ENCODE data around the gene ELF3. TPM values are rescaled to one million over a fixed set of nuclear protein-coding genes. Genes with fewer than 3 reads are reported as not detected.

Gene ELF3
- total and polyA plus RNA-seq, 2 of the 13 experiments (the other 11 are each of a cell fraction or from before 2014, with no cell fraction given) = 11.5 to 55.1 TPM

- TF ChIP-seq THAP11 (CRISPR knock-in tag; IDR thresholded peaks at IDR 0.05) (no peak), TAF15 (IDR thresholded peaks at IDR 0.05; ENCODE audit: low read depth, low read length, poor library complexity, severe bottlenecking) (no peak), BATF2 (CRISPR knock-in tag; IDR thresholded peaks at IDR 0.05) (no peak), GPBP1L1 (CRISPR knock-in tag; IDR thresholded peaks at IDR 0.05) (no peak), ZNF33B (CRISPR knock-in tag; IDR thresholded peaks at IDR 0.05) (no peak), KLF13 (CRISPR knock-in tag; IDR thresholded peaks at IDR 0.05) (no peak), WIZ (CRISPR knock-in tag; IDR thresholded peaks at IDR 0.05) (no peak), EP300 (IDR thresholded peaks at IDR 0.05; ENCODE audit: low read depth in 2 of 2, low read length in 2 of 2) (no peak), EP300 (CRISPR knock-in tag; IDR thresholded peaks at IDR 0.05; ENCODE audit: borderline replicate concordance) (no peak), JUN (CRISPR knock-in tag; IDR thresholded peaks at IDR 0.05) (no peak), ZNF512B (CRISPR knock-in tag; IDR thresholded peaks at IDR 0.05; ENCODE audit: borderline replicate concordance) (no peak), POLR2A (IDR thresholded peaks at IDR 0.05; ENCODE audit: insufficient read depth in 1 of 2, low read depth in 2 of 2, low read length in 2 of 2) (no peak), THYN1 (CRISPR knock-in tag; IDR thresholded peaks at IDR 0.05; ENCODE audit: borderline replicate concordance, low read depth) (no peak), KDM1A (CRISPR knock-in tag; IDR thresholded peaks at IDR 0.05) (no peak), SKI (IDR thresholded peaks at IDR 0.05; ENCODE audit: partially characterized antibody) (no peak), PRDM10 (CRISPR knock-in tag; IDR thresholded peaks at IDR 0.05; ENCODE audit: low read depth) (0 out of 2 replicates have a peak, but pooled peaks have one; percentile 20), KLF6 (CRISPR knock-in tag; IDR thresholded peaks at IDR 0.05) (peak; percentile 54; the same call in 1 of the 2 replicates), HNRNPK (IDR thresholded peaks at IDR 0.05; ENCODE audit: low read depth, low read length, poor library complexity, severe bottlenecking) (no peak), MEIS2 (CRISPR knock-in tag; IDR thresholded peaks at IDR 0.05) (no peak), SCMH1 (CRISPR knock-in tag; IDR thresholded peaks at IDR 0.05; ENCODE audit: borderline replicate concordance) (no peak), PRPF4 (IDR thresholded peaks at IDR 0.05; ENCODE audit: low read depth, low read length, poor library complexity, severe bottlenecking) (no peak), SAP130 (CRISPR knock-in tag; IDR thresholded peaks at IDR 0.05; ENCODE audit: low read depth) (no peak)
Observed at GRCh38 chr1:202009326-202010179, 834 bp upstream of the ELF3 start (continued).
